Endometrial microvascular endothelial cells (primary cell): Measurements from ENCODE around the gene FBXO45. TPM values are rescaled to one million over a fixed set of nuclear protein-coding genes. Genes with fewer than 3 reads are reported as not detected.
"Not testable (repeated sequence)": the region's sequence is repeated elsewhere in the genome, so short reads cannot be mapped to it uniquely, and the experiment has no call there.

Source experiments
- in situ Hi-C: cut with HindIII; loops from 2 replicates; pipeline ENCODE4 v1.10.0; 2017; ENCODE audit warnings: low sequenced_read_pairs, low pct_unique_long_range_greater_than_20kb; ENCODE audit errors: inconsistent ontology term
- total RNA-seq: library from RNA; depleted of rRNA; stranded (reverse); fragments of >200 nt; gene quantifications from one replicate; pipeline ENCODE4 v1.2.3, GENCODE V29; 2015; ENCODE audit errors: inconsistent ontology term

FBXO45 gene
- total RNA-seq, 1 donor from 2014 or later, result 21.7 TPM

GRCh38 chr3:196634829-196635228, 66.4 kb downstream of the FBXO45 start:
- in situ Hi-C loops, result no loop called here

GRCh38 chr3:196636369-196637349, 68.2 kb downstream of the FBXO45 start:
- in situ Hi-C loops, result no loop called here

- in situ Hi-C loops, result not testable (repeated sequence)
Observed at GRCh38 chr3:196637941-196638340, 69.5 kb downstream of the FBXO45 start.

Other genes starting within 250 kb of the FBXO45 start
- gene TM4SF19, start 230.3 kb upstream of the FBXO45 start, total RNA-seq, result not detected
- gene UBXN7, start 136.2 kb upstream of the FBXO45 start, total RNA-seq, result 12.6 TPM
- 15.2 TPM for gene RNF168, start 64.9 kb upstream of the FBXO45 start, total RNA-seq
- gene SMCO1, start 53.3 kb upstream of the FBXO45 start, total RNA-seq, result not detected
- gene WDR53, start 106 bp upstream of the FBXO45 start, total RNA-seq, result 11.5 TPM
- 5.7 TPM for gene NRROS, start 71.0 kb downstream of the FBXO45 start, total RNA-seq
- gene CEP19, start 143.6 kb downstream of the FBXO45 start, total RNA-seq, result 1.3 TPM
- 20.8 TPM for gene PIGX, start 143.7 kb downstream of the FBXO45 start, total RNA-seq
- 78.7 TPM for gene PAK2, start 171.2 kb downstream of the FBXO45 start, total RNA-seq